Endothelial cell of umbilical vein (primary cell): ENCODE data around the gene CHRM3.

Experiments
- CTCF ChIP-seq, 2 donors: IDR thresholded peaks; 1 replicate in 1 of 2; 2 replicates in 1 of 2; pipeline ENCODE4 v1.5.1; 2011; ENCODE audit warnings: low read length in 2 of 2, mild to moderate bottlenecking in 2 of 2, moderate library complexity in 2 of 2, control low read depth in 1 of 2, inconsistent platforms in 1 of 2, low read depth in 1 of 2; ENCODE audit not compliant: insufficient read depth in 1 of 2; ENCODE audit errors: extremely low read depth in 1 of 2
- EZH2 ChIP-seq: IDR thresholded peaks from 2 replicates; pipeline ENCODE4 v1.6.1; 2012; ENCODE audit warnings: borderline replicate concordance, low read depth, mild to moderate bottlenecking, moderate library complexity, low read length, inconsistent platforms; ENCODE audit not compliant: severe bottlenecking
- JUN ChIP-seq: IDR thresholded peaks from 2 replicates; pipeline ENCODE4 v1.6.1; 2011; ENCODE audit warnings: borderline replicate concordance, low read depth; ENCODE audit not compliant: insufficient read length, insufficient read depth
- MAX ChIP-seq: IDR thresholded peaks from 2 replicates; pipeline ENCODE4 v1.6.1; 2011; ENCODE audit not compliant: insufficient read depth, insufficient read length
- MYC ChIP-seq: IDR thresholded peaks from one replicate; pipeline ENCODE4 v1.6.1; 2011; ENCODE audit warnings: mild to moderate bottlenecking, low read depth, low read length
- POLR2A ChIP-seq: IDR thresholded peaks from 2 replicates; pipeline ENCODE4 v1.6.1; 2012; ENCODE audit warnings: low read depth, mild to moderate bottlenecking, control low read depth, low read length
- POLR2AphosphoS5 ChIP-seq: IDR thresholded peaks from 2 replicates; pipeline ENCODE4 v1.6.1; 2012; ENCODE audit warnings: low read depth, mild to moderate bottlenecking, control low read depth, low read length, moderate library complexity; ENCODE audit not compliant: insufficient read depth

GRCh38 chr1:239421811-239422210, 35.4 kb downstream of the CHRM3 start:
- no peak for TF ChIP-seq MYC
- TF ChIP-seq CTCF (IDR thresholded peaks at IDR 0.05; ENCODE audit: extremely low read depth in 1 of 2, insufficient read depth in 1 of 2, low read depth in 1 of 2, low read length in 2 of 2) = no peak
- TF ChIP-seq POLR2A = no peak
- no peak for TF ChIP-seq POLR2AphosphoS5
- TF ChIP-seq MAX = no peak
- TF ChIP-seq JUN = no peak
- TF ChIP-seq EZH2 = no peak
